Erythroblast (primary cell): Measurements from ENCODE around the gene FAM229B.

ENCODE experiments used
- DNase-seq, 2 experiments: peaks; one replicate each; lab custom pipeline; 2025; lab: John Stamatoyannopoulos, UW
- GATA1 ChIP-seq: IDR thresholded peaks from 2 replicates; pipeline ENCODE4 v1.6.1; 2011; ENCODE audit warnings: low read depth, mild to moderate bottlenecking, control low read depth, low read length, moderate library complexity
- POLR2A ChIP-seq: IDR thresholded peaks from 2 replicates; pipeline ENCODE4 v1.6.1; 2011; ENCODE audit warnings: mild to moderate bottlenecking, low read length

The FAM229B gene

GRCh38 chr6:112145080-112145573 is 57.7 kb downstream of the FAM229B start:
- no peak for DNase-seq
- TF ChIP-seq GATA1, result no peak
- no peak for TF ChIP-seq POLR2A

- TF ChIP-seq GATA1, result no peak
- no peak for TF ChIP-seq POLR2A
- no peak for DNase-seq
These were observed 60.7 kb downstream of the FAM229B start for GRCh38 chr6:112148103-112148502.

GRCh38 chr6:112149236-112149635 is 61.8 kb downstream of the FAM229B start:
- no peak for TF ChIP-seq POLR2A
- no peak for TF ChIP-seq GATA1
- DNase-seq, result no peak

- no peak for DNase-seq
- TF ChIP-seq POLR2A, result no peak
- TF ChIP-seq GATA1, result no peak
These were observed 62.4 kb downstream of the FAM229B start for GRCh38 chr6:112149719-112150263.

- TF ChIP-seq GATA1 (no peak), POLR2A (no peak)
- no peak for DNase-seq
These were observed 63.0 kb downstream of the FAM229B start for GRCh38 chr6:112150363-112150762.
